Stimulated activated naive CD4-positive, alpha-beta T cell (primary cell): Measurements from ENCODE around the gene LEFTY1.
"Not testable (repeated sequence)": the region's sequence is repeated elsewhere in the genome, so short reads cannot be mapped to it uniquely, and the experiment has no call there.

Source experiments
- DNase-seq, 6 experiments: peaks; one replicate each; lab custom pipeline; 2025; lab: John Stamatoyannopoulos, UW

LEFTY1 gene

DNA sequence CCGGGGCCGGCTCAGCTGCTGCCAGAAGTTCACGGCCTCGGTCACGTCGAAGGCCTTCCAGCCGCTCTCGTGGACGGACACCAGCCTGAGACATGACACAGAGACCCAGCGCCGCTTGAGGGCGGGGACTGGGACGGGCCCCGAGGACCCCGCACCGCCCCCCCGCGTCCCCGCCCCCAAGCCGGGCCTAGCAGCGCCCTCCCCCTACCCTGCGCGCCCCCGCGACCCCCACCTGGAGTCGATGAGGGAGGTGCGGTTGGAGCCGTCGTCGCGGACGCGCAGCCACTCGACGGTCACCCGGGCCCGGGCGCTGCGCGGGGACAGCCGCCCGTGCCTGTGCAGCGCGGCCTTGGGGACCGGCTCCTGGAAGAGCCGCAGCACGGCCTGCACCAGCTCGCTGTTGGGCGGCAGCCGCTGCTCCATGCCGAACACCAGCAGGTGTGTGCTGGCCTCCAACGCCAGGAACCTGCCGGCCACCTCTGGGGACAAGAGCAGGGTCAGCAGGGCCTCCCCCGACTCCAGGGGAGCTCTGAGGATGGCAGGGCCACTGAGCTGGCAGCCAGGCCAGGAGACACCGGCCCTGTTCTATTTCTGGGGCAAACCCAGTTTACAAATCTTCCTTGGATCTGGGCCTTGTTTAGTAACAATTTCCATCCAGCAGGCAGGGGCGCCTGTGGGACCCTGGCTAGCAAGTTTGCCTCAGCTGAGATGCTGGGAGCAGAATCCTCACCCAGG lies 1.2 kb downstream of the LEFTY1 start:
- not testable (repeated sequence) for DNase-seq

DNA sequence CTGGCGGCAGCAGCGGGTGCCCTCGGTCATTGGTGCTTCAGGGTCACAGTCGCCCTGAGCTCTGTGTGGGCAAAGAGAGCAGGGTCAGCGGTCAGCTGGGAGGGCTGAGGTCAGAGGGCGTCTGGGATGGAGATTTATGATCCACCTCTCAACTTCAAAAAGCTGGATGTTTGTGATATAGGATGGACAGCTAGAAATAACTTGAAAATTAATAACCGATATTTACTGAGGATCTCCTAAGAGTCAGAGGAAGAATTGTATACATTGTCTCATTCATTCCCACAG lies 2.0 kb downstream of the LEFTY1 start:
- DNase-seq, result no peak

DNA sequence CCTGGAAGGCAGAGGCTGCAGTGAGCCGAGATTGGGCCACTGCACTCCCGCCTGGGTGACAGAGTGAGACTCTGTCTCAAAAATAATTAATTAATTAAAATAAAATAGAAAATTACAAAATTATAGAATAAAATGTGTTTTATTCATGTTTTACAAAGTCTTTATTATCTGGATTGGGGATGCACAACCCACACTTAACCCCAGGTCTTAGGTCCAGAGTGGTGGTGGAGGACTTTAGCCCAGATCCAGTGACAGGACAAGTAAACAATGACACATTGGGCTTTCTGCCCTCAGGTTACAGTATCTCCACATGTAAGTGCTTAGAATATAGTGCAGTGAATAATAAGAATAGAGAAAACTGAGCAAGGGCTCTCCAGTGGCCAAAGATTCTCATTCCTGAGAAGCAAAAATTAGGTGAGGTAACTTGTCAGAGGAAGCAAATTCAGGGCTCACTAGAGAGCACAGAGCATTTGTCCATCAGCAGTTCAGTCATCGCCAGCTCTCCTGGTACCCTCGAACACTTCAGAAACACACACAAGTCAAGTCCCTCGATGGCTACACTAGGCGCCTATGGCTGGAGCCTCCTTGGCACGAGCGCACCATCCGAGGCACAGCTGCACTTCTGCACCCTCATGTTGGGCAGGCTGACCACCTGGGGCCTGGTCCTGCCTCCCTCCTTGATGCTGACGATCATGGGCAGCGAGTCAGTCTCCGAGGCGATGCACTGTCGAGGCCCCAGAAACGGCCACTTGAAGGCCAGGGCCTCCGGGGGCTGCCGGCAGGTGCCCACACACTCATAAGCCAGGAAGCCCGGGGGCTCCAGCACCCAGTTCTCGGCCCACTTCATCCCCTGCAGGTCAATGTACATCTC lies 2.6 kb downstream of the LEFTY1 start:
- DNase-seq, result no peak

DNA sequence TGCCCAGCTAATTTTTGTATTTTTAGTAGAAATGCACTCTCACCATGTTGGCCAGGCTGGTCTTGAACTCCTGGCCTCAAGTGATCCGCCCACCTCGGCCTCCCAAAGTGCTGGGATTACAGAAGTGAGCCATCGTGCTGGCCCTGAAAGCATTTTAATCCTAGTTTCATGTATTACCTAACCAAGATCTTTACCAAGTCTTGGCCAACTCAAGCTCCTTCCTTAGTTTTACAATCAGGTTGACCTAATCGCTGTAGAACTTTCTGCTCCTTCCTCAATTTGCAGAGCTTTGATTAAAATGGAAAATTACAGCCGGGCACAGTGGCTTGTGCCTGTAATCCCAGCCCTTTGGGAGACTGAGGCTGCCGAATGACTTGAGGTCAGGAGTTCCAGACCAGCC lies 3.6 kb downstream of the LEFTY1 start:
- DNase-seq, result no peak

DNA sequence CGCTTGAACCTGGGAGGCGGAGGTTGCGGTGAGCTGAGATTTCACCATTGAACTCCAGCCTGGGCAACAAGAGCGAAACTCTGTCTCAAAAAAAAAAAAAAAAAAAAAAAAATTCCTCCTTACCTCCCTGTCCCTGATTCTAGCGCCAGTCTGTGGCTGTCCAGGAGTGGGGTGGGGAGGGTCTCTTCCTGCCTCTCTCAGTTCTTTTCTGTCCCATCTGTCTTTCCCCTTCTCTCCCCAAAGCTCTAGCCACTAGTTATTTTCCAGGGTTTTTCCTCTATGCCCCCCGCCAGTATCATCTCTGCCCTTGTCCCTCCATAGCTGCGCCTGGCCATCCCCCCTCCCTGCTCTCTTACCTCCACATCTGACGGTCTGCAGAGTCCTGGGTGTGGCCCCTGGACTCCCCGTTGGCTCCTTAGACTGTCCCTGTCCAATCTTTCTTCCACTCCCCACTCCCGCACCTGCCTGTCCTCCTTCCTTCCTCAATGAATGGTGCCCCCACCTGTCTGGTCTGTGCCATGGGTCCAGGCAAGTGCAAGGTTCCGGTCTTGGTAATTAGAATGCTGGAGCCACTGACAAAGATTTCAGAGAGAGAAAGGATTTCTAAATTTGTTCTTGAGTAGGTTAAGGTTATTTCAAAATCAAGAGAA lies 5.2 kb downstream of the LEFTY1 start:
- DNase-seq, result no peak

DNA sequence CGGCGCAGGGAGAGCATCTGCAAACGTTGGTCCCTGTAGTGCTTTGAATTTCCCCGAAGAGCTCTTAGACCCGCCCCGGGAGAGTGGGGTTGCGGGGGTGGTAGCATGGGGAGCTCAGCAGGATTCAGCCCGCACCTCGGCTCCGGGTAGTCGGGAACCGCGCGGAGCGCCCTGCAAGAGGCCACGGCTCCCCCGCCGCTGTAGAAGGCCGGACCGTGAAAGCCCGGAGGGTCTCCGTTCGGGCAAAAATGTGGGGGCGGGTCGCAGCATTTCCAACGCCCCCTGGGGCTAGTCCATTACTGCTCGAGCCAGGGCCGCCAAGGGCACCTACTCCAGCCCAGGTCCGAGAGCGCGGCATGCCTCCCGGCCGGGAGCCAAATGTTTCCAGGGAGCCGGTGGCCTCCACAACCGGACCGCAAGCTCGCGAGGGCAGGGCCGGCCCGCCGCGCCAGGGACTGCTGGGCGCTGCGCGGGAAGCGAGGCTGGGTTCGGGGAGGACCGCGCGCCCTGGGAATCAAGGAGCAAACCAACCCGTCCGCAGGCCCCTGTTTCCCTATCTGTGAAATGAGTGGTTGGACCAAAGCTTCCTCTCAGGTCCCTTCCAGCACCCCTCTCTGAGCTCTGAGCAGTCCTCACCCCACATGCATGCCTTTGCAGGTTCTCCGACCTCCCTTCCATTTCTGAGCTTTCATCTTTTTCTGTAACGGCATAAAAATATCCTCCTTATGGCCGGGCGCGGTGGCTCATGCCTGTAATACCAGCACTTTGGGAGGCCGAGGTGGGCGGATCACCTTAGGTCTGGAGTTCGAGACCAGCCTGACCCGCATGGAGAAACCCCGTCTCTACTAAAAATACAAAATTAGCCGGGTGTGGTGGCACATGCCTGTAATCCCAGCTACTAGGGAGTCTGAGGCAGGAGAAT lies 6.0 kb downstream of the LEFTY1 start:
- DNase-seq, result peak in 4 of 6 experiments; percentile 29 to 51 (median 40)

DNA sequence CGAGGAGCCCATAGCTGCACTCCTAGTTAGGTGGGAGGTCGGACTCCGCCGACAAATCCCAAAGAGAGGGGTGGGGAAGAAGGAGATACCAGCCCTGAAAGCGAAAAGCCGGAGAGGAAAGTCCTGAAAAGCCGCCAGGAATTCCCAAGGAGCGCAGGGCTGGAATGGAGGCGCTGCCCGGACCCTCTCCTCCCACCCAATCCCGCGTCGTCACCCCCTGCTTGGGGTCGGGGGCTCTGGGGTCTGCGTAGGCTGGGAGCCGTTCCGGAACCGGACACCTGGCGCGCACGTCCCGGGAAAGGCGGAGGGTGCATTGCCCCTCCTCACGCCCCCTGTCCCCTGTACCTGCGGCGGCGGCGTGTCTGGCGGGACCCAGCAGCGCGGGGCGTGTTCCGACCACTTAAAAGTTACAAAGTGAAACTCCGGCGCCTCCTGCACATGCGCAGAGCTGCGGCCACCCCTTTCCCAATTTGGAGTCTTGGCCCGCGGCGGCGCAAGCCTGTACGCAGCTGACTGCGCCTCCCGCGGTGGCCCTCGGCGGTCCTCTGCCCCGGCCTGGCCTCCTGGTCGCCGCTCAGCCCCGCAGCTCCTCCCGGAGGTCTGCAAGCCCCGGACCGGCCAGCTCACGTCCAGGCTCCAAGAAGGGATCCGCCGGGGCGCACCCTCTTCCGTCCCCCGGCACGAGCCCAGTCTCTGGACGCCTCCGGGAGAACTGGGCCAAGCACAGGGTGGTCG lies 6.8 kb downstream of the LEFTY1 start, which contains the start of gene TMEM63A:
Gene TMEM63A, minus strand, starts transcription at position 422 of the 735 bp plus-strand sequence. CDS start 4,800 bp downstream, outside the sequence.
- peak; percentile 78 to 88 (median 86) for DNase-seq

DNA sequence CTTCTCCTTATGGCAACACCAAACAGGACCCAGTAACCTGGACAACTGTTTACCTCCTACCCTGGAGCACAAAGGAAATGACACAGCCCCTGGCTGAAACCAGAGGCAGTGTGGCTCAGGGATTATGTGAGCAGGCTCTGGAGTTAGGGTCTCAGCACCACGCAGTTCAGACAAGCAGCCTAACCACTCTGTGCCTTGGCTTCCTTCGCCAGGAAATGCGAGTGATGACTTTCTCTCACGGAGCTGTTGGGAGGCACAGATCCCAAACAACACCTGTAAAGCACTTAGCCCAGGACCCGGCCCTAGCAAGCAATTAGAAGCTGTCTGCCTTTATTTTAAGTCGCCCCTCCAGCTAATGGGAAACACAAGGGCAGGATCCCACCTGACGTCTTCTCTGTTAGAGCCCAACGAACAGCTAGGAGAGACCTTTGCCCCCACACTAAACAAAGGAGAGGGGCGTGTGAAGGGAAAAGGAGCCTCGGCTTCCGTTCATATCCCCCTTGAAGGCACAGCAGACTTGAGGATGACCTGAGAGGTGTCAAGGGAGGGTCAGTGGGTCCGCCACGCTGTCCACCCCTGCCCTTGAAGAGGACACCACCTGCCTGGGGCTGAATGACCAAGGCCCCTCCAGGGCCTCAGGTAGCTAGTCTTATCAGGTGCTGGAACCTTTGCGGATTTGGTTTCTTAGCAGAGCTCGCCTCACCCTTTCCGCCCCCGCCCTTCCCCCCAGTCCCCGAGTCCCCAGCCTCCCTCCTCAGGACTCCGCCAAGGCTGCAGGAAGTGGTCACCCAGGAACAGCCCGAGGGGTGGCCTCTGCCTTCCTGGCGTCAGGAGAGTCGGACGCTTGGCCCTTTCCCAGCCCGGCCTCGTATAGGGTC lies 7.6 kb downstream of the LEFTY1 start:
- DNase-seq, result peak in 4 of 6 experiments; percentile 15 to 60 (median 32)

DNA sequence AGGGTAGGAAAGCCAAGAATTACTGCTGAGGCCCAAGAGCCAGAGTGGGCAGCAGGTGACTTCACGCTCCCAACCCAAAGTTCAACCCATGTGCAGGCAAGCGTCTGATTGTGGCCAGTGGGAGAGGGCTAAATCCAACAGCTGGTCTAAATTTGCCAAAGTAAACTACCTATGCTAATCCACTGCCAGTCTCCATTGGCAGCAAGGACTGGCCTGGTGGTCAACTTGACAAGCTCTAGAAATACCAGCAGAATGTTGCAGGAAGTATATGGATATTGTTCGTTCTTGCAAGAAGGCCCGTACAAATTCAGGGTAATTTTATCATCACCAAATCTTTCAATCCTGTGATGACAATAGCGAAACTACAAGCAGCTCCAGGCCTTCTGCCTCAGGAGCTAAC lies 8.3 kb downstream of the LEFTY1 start:
- DNase-seq, result peak in 1 of 6 experiments; percentile 15

DNA sequence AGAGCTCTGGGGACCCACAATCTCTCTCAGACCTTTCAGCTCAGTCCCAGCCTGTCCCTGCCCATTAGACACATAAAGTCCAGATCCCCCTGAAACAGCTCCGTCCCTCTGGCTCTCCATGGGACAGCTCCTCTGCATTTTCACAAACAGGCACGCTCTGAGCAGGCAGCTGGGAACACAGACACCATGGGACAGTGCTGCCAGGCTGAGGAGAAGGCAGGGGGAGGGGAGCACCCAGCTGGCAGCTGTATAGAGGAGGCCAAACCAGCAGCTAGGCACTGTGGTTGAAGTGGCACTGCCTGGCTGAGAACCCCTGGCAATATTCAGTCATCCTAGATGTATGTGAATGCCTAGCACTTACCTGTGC lies 8.7 kb downstream of the LEFTY1 start:
- DNase-seq, result no peak

DNA sequence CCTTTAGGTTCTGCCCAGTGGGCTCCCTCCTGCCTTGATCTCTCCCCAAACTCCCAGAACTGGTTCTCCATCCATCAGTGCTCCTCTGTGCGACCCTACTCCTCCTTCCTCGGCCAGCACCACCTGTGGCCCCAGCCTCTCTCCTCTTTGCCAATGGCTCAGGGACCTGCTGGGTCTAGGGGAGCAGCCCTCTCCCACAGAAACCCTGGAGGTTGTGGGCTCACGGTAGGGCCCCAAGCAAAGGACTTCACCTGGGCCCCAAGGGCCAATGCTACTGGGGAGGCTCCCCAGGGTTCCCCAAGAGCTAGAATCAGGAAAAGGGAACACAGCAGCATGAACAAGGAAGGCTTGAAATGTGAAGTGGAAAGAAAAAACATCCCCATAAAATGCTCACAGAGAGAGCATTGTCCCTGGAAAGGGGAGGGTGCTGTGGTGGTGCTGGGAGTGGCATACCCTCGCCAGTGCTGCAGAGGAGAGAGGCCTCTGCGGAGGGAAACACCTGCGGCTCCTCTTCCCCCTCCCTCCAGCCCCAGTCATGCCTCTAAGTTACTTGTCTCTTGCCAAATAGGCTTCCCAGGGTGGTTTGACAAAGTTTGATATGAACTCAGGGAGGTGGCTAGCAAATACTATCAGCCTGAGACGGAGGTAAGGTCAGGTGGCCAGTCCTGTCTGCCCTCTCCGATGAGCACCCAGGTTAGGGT lies 9.3 kb downstream of the LEFTY1 start:
- peak in 3 of 6 experiments; percentile 16 to 54 (median 22) for DNase-seq

DNA sequence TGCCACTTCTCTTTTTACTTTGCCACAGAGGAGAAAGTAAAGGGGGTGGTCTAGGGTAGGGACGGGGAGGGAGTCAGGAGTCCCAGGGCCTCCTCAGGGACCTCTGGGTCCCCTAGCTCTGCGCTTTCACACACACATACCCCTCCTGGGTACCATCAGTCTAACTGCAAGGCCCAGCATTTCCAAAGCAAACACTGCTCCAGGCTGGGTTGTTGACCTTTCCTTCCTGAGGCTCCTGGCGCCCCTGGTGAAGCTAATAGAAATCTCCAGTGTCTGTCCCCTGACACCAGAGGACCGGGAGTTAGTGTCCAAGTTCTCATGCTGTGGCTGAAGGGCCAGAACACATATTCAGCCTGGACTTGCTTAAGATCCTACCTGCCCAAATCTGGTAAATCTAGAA lies 10.7 kb downstream of the LEFTY1 start:
- no peak for DNase-seq

DNA sequence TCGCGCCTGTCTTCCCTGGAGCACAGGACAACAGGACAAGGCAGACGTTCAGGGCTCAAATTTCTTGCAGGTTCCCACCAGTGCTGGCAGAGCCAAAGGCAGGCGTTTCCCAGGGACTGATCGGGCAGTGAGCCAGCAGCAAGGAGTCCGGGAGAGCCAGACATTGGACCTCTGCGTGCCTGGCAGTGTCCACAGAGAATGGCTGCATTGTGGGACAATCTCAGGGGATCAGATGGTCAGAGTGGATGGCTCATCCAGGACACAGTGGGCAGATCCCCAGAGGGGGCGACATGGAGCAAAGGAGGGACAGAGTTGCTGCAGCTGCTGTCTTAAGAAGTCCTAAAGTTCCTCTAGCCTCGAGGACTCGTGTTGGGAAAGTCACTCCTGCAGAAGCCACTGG lies 11.4 kb downstream of the LEFTY1 start:
- DNase-seq, result peak in 1 of 6 experiments; percentile 5

DNA sequence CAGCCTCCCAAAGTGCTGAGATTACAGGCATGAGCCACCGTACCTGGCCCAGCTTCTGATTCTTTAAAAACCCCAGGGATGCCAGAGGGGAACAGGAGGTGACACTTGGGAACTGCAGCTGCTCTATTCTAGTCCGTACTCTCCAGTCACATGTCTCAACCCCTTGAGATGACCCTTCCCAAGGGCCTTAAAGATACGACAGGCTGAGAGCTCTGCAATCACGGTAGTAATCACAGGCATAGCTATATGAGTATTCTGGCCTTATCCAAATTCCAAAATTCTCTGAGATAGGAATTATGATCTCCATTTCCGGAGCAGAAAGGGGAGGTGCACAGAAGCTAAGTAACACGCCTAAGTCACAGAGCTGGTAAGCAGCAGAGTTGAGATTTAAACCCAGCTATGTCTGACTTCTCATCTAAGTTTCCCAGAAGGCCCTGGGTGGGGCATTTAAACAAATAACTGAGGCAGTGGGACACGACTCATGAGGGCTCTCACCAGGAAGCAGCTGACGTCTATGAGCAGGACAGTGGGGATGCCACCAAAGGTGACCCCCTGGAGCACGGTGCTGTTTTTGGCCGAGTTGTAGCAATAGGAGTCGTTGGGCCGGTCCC lies 11.9 kb downstream of the LEFTY1 start:
- DNase-seq, result no peak

DNA sequence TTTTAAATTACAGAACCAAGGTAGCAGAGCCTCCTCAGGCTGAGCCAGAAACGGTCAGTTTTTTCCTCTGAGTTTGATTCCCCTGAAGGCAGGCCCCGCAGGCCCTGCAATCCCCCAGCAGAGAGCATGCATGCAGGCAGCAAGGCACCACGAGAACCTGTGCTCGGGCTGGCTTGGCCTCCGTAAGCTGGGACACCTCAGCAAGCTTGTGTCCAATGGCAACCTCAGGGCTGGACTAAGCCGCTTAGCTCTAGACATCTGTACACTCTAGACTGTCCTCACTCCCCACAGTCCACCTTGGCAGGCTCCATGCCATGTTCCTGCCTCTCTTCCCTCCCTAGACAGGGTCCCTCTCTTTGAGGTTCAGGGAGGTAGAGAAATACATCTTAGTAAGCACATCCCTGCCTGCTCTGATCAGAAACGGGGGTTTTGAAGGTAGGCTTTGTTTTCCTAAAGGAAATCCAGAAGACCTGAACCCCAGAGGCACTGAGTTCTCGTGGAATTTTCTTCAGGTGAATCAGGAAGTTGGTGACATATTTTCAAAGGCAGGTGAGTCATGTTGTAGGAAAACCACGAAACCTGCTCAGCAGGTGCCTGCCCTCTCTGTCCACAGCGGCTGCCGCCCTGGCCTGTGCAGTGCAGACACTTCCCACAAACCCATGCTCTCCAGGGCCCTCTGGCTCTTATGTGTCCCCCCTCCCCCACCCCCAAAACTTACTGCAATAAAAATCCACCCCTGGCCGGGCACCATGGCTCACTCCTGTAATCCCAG lies 13.7 kb downstream of the LEFTY1 start:
- no peak for DNase-seq

DNA sequence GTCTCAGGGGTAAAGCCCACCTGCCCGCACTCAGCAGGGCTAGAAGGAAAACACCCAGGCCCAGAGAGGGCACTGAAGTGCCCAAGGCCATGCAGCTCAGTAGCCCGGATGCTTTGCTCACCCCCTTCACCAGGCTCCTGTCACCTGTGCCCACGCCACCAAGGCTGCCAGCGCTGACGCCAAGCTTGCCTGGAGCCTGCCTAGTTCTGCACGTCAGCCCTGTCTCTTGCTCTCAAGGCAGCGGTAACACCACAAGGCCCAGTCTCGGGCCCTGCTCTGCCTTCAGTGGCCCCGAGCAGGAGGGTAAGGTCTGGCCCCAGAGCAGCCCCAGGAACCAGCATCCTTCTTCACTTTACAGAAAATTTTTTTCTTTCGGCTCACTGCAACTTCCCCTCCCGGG lies 14.5 kb downstream of the LEFTY1 start:
- no peak for DNase-seq

DNA sequence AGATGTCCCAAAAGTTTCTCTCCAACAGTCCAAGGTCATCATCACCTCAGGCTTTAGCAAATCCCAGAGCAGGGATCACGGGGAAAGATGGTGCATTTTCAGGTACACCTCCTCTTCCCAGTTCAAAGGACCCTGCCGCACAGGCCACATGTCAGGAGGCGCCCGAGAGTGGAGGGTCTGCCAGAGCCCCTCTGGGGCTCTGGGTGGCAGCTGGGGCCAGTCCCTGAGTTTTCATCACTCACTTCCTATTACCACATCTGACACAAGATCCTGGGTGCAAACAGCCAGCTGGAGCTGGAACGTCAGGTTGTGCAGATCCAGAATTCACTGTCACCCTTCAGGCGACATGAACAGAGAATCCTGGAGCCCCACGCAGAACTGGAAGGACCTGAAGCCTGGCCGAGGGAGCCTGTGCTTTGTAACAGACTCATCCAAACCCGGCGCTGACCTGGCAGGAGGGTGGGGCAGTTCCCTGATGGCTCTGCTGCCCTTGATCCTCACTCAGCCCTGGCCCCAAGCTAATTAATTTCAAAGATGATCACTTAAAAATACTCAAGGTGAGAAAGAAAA lies 15.6 kb downstream of the LEFTY1 start:
- no peak for DNase-seq

DNA sequence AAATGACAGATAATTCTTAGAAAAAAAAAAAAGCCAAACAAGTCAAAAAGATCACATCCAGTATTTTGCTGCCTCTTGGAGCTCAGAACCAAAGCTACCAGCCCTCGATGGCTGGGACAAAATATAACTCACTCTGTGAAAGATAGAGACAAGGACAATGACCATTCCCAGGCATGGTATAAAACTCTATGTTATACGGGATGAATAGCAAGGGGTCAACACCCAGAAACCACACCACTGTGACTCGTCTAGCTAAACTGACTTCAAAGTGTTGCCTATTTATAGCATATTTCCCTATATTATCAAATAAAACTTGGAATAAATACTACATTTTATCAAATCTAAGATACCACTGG lies 16.9 kb downstream of the LEFTY1 start:
- DNase-seq, result no peak
